SU-DHL-6 (cell line): ENCODE data around the gene CREG1.

Source experiments
- H2AFZ ChIP-seq: fragments of 200-600 bp; sonication (generic); 2 replicates; pipeline ENCODE4 v1.6.1; 2014; ENCODE audit warnings: low read depth, mild to moderate bottlenecking, moderate library complexity, mixed read lengths, antibody characterized with exemption, low read length; ENCODE audit not compliant: severe bottlenecking
- H3F3A ChIP-seq: fragments of 200-600 bp; shearing (Covaris generic); 2 replicates; pipeline ENCODE4 v1.6.0; 2016; ENCODE audit warnings: antibody characterized with exemption, mild to moderate bottlenecking; ENCODE audit not compliant: insufficient read depth
- H3K27ac ChIP-seq: fragments of 200-600 bp; sonication (generic); 2 replicates; pipeline ENCODE4 v1.5.1; 2016; ENCODE audit warnings: low read depth, mild to moderate bottlenecking, low read length, moderate library complexity, mixed read lengths
- H3K27me3 ChIP-seq: fragments of 200-600 bp; sonication (generic), shearing (Covaris generic); 2 replicates; pipeline ENCODE4 v1.6.0; 2014; ENCODE audit warnings: mild to moderate bottlenecking, low read length
- H3K36me3 ChIP-seq: fragments of 200-600 bp; sonication (generic); 2 replicates; pipeline ENCODE4 v1.6.1; 2014; ENCODE audit warnings: mild to moderate bottlenecking, low read length, mixed read lengths
- H3K4me2 ChIP-seq: fragments of 300-600, 200-600 bp; shearing (Covaris generic), sonication (generic); 2 replicates; pipeline ENCODE4 v1.6.0; 2014; ENCODE audit warnings: low read length, low read depth, mild to moderate bottlenecking; ENCODE audit not compliant: poor library complexity, severe bottlenecking
- H3K4me3 ChIP-seq: fragments of 200-600 bp; sonication (generic); 2 replicates; pipeline ENCODE4 v1.5.1; 2014; ENCODE audit warnings: antibody characterized with exemption, low read length, mild to moderate bottlenecking, mixed read lengths; ENCODE audit not compliant: insufficient read depth, poor library complexity, severe bottlenecking
- H3K79me2 ChIP-seq: fragments of 200-600 bp; sonication (generic); 2 replicates; pipeline ENCODE4 v1.6.1; 2014; ENCODE audit warnings: mild to moderate bottlenecking, low read length, moderate library complexity; ENCODE audit not compliant: insufficient read depth
- H3K9ac ChIP-seq: fragments of 200-600 bp; sonication (generic); 2 replicates; pipeline ENCODE4 v1.7.0; 2014; ENCODE audit warnings: mild to moderate bottlenecking, low read length
- H3K9me2 ChIP-seq: fragments of 200-600 bp; sonication (generic); replicated peaks from 2 replicates; pipeline ENCODE4 v1.6.1; 2014; ENCODE audit warnings: low read length; ENCODE audit not compliant: insufficient read depth
- H3K9me3 ChIP-seq: fragments of 200-600 bp; sonication (generic); 2 replicates; pipeline ENCODE4 v1.6.1; 2014; ENCODE audit warnings: low read length, mixed read lengths; ENCODE audit not compliant: insufficient read depth
- H4K20me1 ChIP-seq: fragments of 200-600 bp; sonication (generic); 2 replicates; pipeline ENCODE4 v1.6.1; 2014; ENCODE audit warnings: low read depth, mild to moderate bottlenecking, antibody characterized with exemption, low read length, moderate library complexity, mixed read lengths
- EZH2phosphoT487 ChIP-seq: fragments of 200-600 bp; sonication (generic), shearing (Covaris generic); conservative IDR thresholded peaks from 2 replicates; pipeline ENCODE4 v1.6.1; 2018; ENCODE audit warnings: mild to moderate bottlenecking, antibody characterized with exemption, low read length, moderate library complexity, mixed read lengths
- TF ChIP-seq, protein P1 (sequence below): fragments of 200-600 bp; sonication (generic); IDR thresholded peaks from one replicate; pipeline ENCODE4 v1.5.1; 2017; ENCODE audit warnings: antibody characterized with exemption, mild to moderate bottlenecking, low read length, moderate library complexity; ENCODE audit not compliant: insufficient read depth, poor library complexity, severe bottlenecking

CREG1 gene

DNA sequence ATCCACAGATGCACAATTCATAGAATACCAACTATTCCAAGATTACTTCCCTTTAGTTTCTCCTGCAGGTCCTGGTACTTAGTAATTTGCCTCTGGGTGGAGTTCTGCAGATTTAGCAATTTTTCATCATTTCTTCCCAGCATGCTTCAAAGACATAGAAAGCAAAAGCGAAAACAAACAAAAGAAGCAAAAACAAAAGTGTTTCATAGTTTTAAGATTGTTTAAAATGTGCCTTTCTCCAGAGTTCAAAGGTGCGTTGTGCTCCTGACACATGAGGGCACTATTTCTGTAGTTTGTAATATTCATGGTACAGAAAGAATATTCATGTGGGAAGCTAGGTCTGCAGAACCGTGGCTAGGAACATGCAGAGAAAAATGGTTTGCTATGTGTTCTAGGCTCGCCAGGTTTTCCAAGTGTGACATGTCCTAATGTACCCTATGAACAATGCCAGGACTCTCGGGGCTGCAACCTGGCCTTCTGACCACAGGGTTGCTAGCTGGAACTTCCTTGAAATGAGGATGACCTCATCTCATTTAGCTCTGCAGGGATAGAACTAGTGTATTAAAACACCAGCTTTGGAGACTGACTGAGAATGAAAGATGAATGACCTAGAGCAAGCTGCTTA, 46.5 kb upstream of the CREG1 start:
- TF ChIP-seq EZH2phosphoT487 = no peak
- TF ChIP-seq, protein P1, sequence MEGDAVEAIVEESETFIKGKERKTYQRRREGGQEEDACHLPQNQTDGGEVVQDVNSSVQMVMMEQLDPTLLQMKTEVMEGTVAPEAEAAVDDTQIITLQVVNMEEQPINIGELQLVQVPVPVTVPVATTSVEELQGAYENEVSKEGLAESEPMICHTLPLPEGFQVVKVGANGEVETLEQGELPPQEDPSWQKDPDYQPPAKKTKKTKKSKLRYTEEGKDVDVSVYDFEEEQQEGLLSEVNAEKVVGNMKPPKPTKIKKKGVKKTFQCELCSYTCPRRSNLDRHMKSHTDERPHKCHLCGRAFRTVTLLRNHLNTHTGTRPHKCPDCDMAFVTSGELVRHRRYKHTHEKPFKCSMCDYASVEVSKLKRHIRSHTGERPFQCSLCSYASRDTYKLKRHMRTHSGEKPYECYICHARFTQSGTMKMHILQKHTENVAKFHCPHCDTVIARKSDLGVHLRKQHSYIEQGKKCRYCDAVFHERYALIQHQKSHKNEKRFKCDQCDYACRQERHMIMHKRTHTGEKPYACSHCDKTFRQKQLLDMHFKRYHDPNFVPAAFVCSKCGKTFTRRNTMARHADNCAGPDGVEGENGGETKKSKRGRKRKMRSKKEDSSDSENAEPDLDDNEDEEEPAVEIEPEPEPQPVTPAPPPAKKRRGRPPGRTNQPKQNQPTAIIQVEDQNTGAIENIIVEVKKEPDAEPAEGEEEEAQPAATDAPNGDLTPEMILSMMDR = peak; percentile 73
- Histone ChIP-seq H3K4me3 (no peak overlapping the region), H3K4me2 (peak overlapping the region; percentile 20)

DNA sequence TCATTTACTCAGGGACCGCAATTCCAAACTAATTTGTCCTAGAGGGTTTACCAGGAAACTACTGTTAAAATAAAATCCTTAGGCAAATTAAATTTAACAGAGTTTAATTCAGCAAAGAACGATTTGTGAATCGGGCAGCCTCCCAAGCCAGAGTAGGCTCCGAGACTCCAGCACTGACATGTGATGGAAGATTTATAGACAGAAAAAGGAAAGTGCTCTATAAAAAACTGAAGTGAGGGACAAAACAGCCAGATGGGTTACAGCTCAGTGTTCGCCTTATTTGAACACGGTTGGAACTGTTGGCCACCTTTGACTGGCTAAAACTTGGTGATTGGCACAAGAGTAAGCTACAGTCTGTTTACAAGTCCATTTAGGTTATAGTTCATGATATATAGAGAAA, 41.3 kb upstream of the CREG1 start:
- no peaks in the 10 kb centered on the region for H3K79me2 ChIP-seq
- H3K4me3 ChIP-seq = no peak overlapping the region
- no peak overlapping the region for H3K9ac ChIP-seq
- no peaks in the 10 kb centered on the region for H3K9me2 ChIP-seq
- no peaks in the 10 kb centered on the region for H4K20me1 ChIP-seq
- H3K27me3 ChIP-seq = no peaks in the 10 kb centered on the region
- H3K27ac ChIP-seq = no peak overlapping the region
- TF ChIP-seq, protein P1 = no peak
- no peak for TF ChIP-seq EZH2phosphoT487
- H3K9me3 ChIP-seq = no peaks in the 10 kb centered on the region
- no peak overlapping the region for H2AFZ ChIP-seq
- no peaks in the 10 kb centered on the region for H3F3A ChIP-seq
- no peak overlapping the region for H3K4me2 ChIP-seq
- H3K36me3 ChIP-seq = no peaks in the 10 kb centered on the region

More for the DNA sequence above, 46.5 kb upstream of the CREG1 start:
- no peak overlapping the region for H3K27ac ChIP-seq
- H3K36me3 ChIP-seq = no peaks in the 10 kb centered on the region
- no peak overlapping the region; the same call in 1 of the 2 replicates for H3K9ac ChIP-seq
- H3K9me2 ChIP-seq = no peaks in the 10 kb centered on the region
- no peaks in the 10 kb centered on the region for H3K79me2 ChIP-seq
- no peaks in the 10 kb centered on the region for H3K27me3 ChIP-seq
- no peaks in the 10 kb centered on the region for H3F3A ChIP-seq
- H2AFZ ChIP-seq = peak overlapping the region; percentile 2
- H3K9me3 ChIP-seq = no peaks in the 10 kb centered on the region
- H4K20me1 ChIP-seq = no peaks in the 10 kb centered on the region

- H3K27me3 ChIP-seq = no peaks in the 10 kb centered on the region
- no peaks in the 10 kb centered on the region for H3K9me2 ChIP-seq
- no peak overlapping the region for H3K4me3 ChIP-seq
- no peak overlapping the region for H3K9ac ChIP-seq
- H3K27ac ChIP-seq = no peak overlapping the region
- H4K20me1 ChIP-seq = no peaks in the 10 kb centered on the region
- H3K36me3 ChIP-seq = no peaks in the 10 kb centered on the region
- no peaks in the 10 kb centered on the region for H3K79me2 ChIP-seq
- no peaks in the 10 kb centered on the region for H3F3A ChIP-seq
- H3K9me3 ChIP-seq = no peaks in the 10 kb centered on the region
- H3K4me2 ChIP-seq = no peak overlapping the region
- TF ChIP-seq EZH2phosphoT487 = no peak
- TF ChIP-seq, protein P1 = no peak
- no peak overlapping the region for H2AFZ ChIP-seq
These were observed 40.3 kb upstream of the CREG1 start for GRCh38 chr1:167593860-167594259.
